Hepatocyte (in vitro differentiated cells): ENCODE results near the gene CCNI.

Experiments used
- EZH2 ChIP-seq: fragments of 200-600 bp; sonication (generic); IDR thresholded peaks from 2 replicates; pipeline ENCODE4 v1.6.1; 2016; ENCODE audit warnings: antibody characterized with exemption, mild to moderate bottlenecking, borderline replicate concordance
- EZH2phosphoT487 ChIP-seq: fragments of 200-600 bp; sonication (generic); IDR thresholded peaks from one replicate; pipeline ENCODE4 v1.6.1; 2018; ENCODE audit warnings: antibody characterized with exemption, mild to moderate bottlenecking, low read depth, moderate library complexity; ENCODE audit not compliant: unreplicated experiment, severe bottlenecking
- TF ChIP-seq, protein P1 (sequence below): fragments of 200-600 bp; sonication (generic); IDR thresholded peaks from 2 replicates; pipeline ENCODE4 v1.5.1; 2016; ENCODE audit warnings: antibody characterized with exemption, mild to moderate bottlenecking; ENCODE audit not compliant: poor library complexity

DNA sequence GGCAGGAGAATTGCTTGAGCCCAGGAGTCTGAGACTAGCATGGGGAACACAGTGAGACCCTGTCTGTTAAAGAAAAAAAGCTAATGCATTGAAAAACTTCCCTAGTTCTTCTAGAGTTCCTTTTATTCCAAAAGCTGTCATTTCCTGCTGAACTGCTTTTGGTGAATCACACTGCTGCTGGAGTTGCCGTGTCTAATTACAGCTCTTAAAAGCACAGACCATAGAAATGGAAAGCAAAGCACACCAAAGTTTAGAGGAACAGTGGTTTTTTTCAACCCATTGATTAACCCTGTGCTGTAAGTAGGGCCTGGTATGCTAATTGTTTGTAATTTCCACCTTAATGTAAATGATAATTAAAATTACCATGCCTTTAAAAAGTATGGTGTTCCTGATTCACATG, 73.9 kb downstream of the CCNI start:
- TF ChIP-seq, protein P1, sequence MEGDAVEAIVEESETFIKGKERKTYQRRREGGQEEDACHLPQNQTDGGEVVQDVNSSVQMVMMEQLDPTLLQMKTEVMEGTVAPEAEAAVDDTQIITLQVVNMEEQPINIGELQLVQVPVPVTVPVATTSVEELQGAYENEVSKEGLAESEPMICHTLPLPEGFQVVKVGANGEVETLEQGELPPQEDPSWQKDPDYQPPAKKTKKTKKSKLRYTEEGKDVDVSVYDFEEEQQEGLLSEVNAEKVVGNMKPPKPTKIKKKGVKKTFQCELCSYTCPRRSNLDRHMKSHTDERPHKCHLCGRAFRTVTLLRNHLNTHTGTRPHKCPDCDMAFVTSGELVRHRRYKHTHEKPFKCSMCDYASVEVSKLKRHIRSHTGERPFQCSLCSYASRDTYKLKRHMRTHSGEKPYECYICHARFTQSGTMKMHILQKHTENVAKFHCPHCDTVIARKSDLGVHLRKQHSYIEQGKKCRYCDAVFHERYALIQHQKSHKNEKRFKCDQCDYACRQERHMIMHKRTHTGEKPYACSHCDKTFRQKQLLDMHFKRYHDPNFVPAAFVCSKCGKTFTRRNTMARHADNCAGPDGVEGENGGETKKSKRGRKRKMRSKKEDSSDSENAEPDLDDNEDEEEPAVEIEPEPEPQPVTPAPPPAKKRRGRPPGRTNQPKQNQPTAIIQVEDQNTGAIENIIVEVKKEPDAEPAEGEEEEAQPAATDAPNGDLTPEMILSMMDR = no peak
- no peak for TF ChIP-seq EZH2phosphoT487
- no peak for TF ChIP-seq EZH2
